Muscle layer of colon (tissue), 2 donors: ENCODE measurements around the gene PEX11B.
A peak's percentile ranks its signal among the peaks of the same experiment; 100 is the strongest.

Experiments
- H3K27ac ChIP-seq: one replicate; pipeline ENCODE4 v1.7.0; 2013; ENCODE audit warnings: low read depth, mild to moderate bottlenecking, low read length, moderate library complexity
- H3K27me3 ChIP-seq, 2 donors: one replicate each; pipeline ENCODE4 v1.7.0; 2013; ENCODE audit warnings: low read length in 2 of 2, mild to moderate bottlenecking in 2 of 2; ENCODE audit not compliant: insufficient read depth in 2 of 2, control insufficient read depth in 1 of 2
- H3K36me3 ChIP-seq: one replicate; pipeline ENCODE4 v1.7.0; 2013; ENCODE audit warnings: mild to moderate bottlenecking, low read length; ENCODE audit not compliant: insufficient read depth
- H3K4me1 ChIP-seq: one replicate; pipeline ENCODE4 v1.7.0; 2013; ENCODE audit warnings: mild to moderate bottlenecking, low read length; ENCODE audit not compliant: insufficient read depth
- H3K4me3 ChIP-seq, 2 donors: one replicate each; pipeline ENCODE4 v1.7.0; 2013; ENCODE audit warnings: low read length in 2 of 2, low read depth in 1 of 2, mild to moderate bottlenecking in 1 of 2, moderate library complexity in 1 of 2
- H3K9ac ChIP-seq: one replicate; pipeline ENCODE4 v1.7.0; 2013; ENCODE audit warnings: low read length
- H3K9me3 ChIP-seq: one replicate; pipeline ENCODE4 v1.7.0; 2013; ENCODE audit warnings: mild to moderate bottlenecking, low read length
- donor health status: abdominal sarcoma.
- donor health status: Adenocarcinoma of cecum.

PEX11B gene

DNA sequence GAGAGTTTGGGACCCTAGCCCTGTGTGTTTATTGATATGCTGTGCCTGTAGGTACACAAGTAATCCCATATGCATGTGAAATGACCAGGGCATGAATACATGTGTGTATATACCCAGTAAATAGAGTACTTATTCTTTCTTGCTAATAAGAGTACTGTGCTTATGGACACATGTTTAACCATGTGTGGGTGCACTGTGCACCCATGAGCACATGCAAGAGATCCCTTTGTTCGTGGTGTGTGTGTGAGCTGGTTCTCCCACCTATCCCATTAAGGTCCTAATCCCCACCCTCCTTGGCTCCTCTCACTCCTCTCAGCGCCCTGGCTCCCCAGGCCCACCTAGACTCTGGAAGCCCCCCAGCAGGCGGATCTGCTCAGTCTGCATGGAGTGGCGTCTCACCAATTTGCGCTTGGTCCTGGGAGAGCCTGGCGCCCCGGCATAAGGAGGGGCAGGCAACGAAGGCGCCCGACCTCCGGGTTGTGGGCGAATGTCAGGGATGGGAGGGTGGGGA, 41.5 kb upstream of the PEX11B start:
- H3K27me3 ChIP-seq: no peaks in the 10 kb centered on the region
- H3K9ac ChIP-seq: peak overlapping the region; percentile 14
- H3K9me3 ChIP-seq: no peaks in the 10 kb centered on the region
- H3K36me3 ChIP-seq: no peaks in the 10 kb centered on the region
- peaks cover 57% of the 10 kb centered on the region for H3K4me1 ChIP-seq
- H3K4me3 ChIP-seq: peak overlapping the region; percentile 63 to 94
- peak overlapping the region; percentile 89 for H3K27ac ChIP-seq

- Histone ChIP-seq H3K9ac (no peak overlapping the region), H3K4me1 (peaks cover 63% of the 10 kb centered on the region), H3K4me3 (no peak overlapping the region), H3K9me3 (no peaks in the 10 kb centered on the region), H3K27me3 (no peaks in the 10 kb centered on the region), H3K36me3 (no peaks in the 10 kb centered on the region), H3K27ac (peak overlapping the region; percentile 89)
Measured at GRCh38 chr1:145959333-145959732, 40.8 kb upstream of the PEX11B start.

GRCh38 chr1:145958734-145959133, 40.2 kb upstream of the PEX11B start:
- Histone ChIP-seq H3K9ac (no peak overlapping the region), H3K9me3 (no peaks in the 10 kb centered on the region), H3K4me3 (no peak overlapping the region), H3K27me3 (no peaks in the 10 kb centered on the region), H3K4me1 (peaks cover 64% of the 10 kb centered on the region), H3K36me3 (no peaks in the 10 kb centered on the region), H3K27ac (peak overlapping the region; percentile 90)

- Histone ChIP-seq H3K27ac (peak within 1 kb of the TSS; percentile 90), H3K27me3 (no peaks in the 10 kb centered on the region), H3K4me1 (peaks cover 58% of the 10 kb centered on the region), H3K36me3 (no peaks in the 10 kb centered on the region), H3K9ac (peak within 1 kb of the TSS; percentile 91), H3K4me3 (peak within 1 kb of the TSS; percentile 67 to 79), H3K9me3 (no peaks in the 10 kb centered on the region)
Measured at GRCh38 chr1:145957443-145958319, 39.2 kb upstream of the PEX11B start, which contains the start of gene LIX1L. Gene LIX1L, minus strand, starts transcription at chr1:145958017. Its CDS starts 90 bp downstream, at chr1:145957927.

GRCh38 chr1:145956781-145957442, 38.4 kb upstream of the PEX11B start:
- peak overlapping the region; percentile 90 for H3K27ac ChIP-seq

GRCh38 chr1:145956361-145956760, 37.8 kb upstream of the PEX11B start:
- H3K9ac ChIP-seq: peak overlapping the region; percentile 91
- H3K36me3 ChIP-seq: no peaks in the 10 kb centered on the region
- H3K9me3 ChIP-seq: no peaks in the 10 kb centered on the region
- H3K4me3 ChIP-seq: peak overlapping the region in 1 of 2 donors; percentile 67
- H3K4me1 ChIP-seq: peaks cover 58% of the 10 kb centered on the region
- H3K27me3 ChIP-seq: no peaks in the 10 kb centered on the region
- H3K27ac ChIP-seq: peak overlapping the region; percentile 90

More at GRCh38 chr1:145956781-145957442, 38.4 kb upstream of the PEX11B start:
- Histone ChIP-seq H3K36me3 (no peaks in the 10 kb centered on the region), H3K9me3 (no peaks in the 10 kb centered on the region), H3K27me3 (no peaks in the 10 kb centered on the region), H3K9ac (peak overlapping the region; percentile 91), H3K4me3 (peak overlapping the region; percentile 67 to 79), H3K4me1 (peaks cover 58% of the 10 kb centered on the region)

- H3K9me3 ChIP-seq: no peaks in the 10 kb centered on the region
- H3K27me3 ChIP-seq: no peaks in the 10 kb centered on the region
- peak overlapping the region; percentile 51 for H3K27ac ChIP-seq
- H3K4me3 ChIP-seq: peak overlapping the region in 1 of 2 donors; percentile 67
- H3K36me3 ChIP-seq: no peaks in the 10 kb centered on the region
- no peak overlapping the region for H3K9ac ChIP-seq
- peaks cover 58% of the 10 kb centered on the region for H3K4me1 ChIP-seq
Measured at GRCh38 chr1:145955436-145955835, 36.9 kb upstream of the PEX11B start.

- no peak overlapping the region for H3K27ac ChIP-seq
- no peaks in the 10 kb centered on the region for H3K9me3 ChIP-seq
- peaks cover 57% of the 10 kb centered on the region for H3K4me1 ChIP-seq
Measured at GRCh38 chr1:145953861-145954260, 35.3 kb upstream of the PEX11B start.

DNA sequence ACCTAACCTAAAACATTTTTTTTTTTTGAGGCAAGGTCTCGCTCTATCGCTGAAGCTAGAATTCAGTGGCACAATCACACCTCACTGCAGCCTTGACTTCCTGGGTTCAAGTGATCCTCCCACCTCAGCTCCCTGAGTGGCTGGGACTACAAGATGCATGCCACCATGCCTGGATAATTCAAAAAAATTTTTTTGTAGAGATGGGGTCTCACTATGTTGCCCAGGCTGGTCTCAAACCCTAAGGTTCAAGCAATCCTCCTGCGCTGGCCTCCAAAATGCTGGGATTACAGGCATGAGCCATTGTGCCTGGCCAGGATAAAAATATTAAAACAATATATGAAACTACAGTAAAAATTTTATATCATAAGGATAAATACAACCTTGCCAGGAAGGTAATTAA, 34.4 kb upstream of the PEX11B start:
- Histone ChIP-seq H3K27ac (no peak overlapping the region), H3K9ac (no peak overlapping the region), H3K9me3 (no peaks in the 10 kb centered on the region), H3K4me3 (no peak overlapping the region), H3K27me3 (no peaks in the 10 kb centered on the region), H3K4me1 (peaks cover 52% of the 10 kb centered on the region), H3K36me3 (no peaks in the 10 kb centered on the region)

More at GRCh38 chr1:145953861-145954260, 35.3 kb upstream of the PEX11B start:
- Histone ChIP-seq H3K4me3 (no peak overlapping the region), H3K9ac (no peak overlapping the region), H3K36me3 (no peaks in the 10 kb centered on the region), H3K27me3 (no peaks in the 10 kb centered on the region)

GRCh38 chr1:145951526-145951925, 33.0 kb upstream of the PEX11B start:
- Histone ChIP-seq H3K36me3 (peaks cover 8% of the 10 kb centered on the region), H3K4me3 (no peak overlapping the region), H3K27me3 (no peaks in the 10 kb centered on the region), H3K9ac (no peak overlapping the region), H3K27ac (no peak overlapping the region), H3K9me3 (no peaks in the 10 kb centered on the region), H3K4me1 (peaks cover 49% of the 10 kb centered on the region)

DNA sequence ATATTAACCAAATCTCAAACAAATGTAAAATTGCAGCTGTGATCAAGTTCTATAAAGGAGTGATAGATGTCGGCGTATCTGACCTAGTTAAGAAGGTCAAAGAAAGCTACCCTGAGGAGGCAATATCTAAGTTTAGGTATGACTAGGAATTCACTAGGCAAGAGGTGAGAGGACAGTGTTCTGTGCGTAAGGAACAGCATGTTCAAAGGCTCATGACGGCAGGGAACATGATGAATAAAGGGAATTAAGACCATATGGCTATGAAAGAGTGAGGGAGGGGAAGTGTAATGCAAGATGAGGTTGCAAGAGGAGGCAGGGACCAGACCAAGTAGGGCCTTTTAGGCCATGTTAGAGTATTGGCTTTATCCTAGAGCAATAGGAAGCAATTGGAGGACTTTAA, 30.7 kb upstream of the PEX11B start:
- no peak overlapping the region for H3K9ac ChIP-seq
- no peaks in the 10 kb centered on the region for H3K9me3 ChIP-seq
- H3K4me3 ChIP-seq: no peak overlapping the region
- peaks cover 10% of the 10 kb centered on the region for H3K36me3 ChIP-seq
- peaks cover 26% of the 10 kb centered on the region for H3K4me1 ChIP-seq
- H3K27ac ChIP-seq: no peak overlapping the region
- H3K27me3 ChIP-seq: no peaks in the 10 kb centered on the region
